ENCODE data around the gene ZNF430.
"Not testable (repeated sequence)": the region's sequence is repeated elsewhere in the genome, so short reads cannot be mapped to it uniquely, and the experiment has no call there.

The ZNF430 gene

GRCh38 chr19:21020298-21021227, at the start of gene ZNF430:
ZNF430 (plus strand) TSS chr19:21020657; CDS start chr19:21020801, 144 bp downstream.
- DNase-seq (ENCODE audit: low read depth): peak; percentile 88

- not testable (repeated sequence) for DNase-seq (ENCODE audit: low read depth)
Observed at GRCh38 chr19:20992788-20993187, 27.7 kb upstream of the ZNF430 start.

GRCh38 chr19:20999731-21000352, 20.6 kb upstream of the ZNF430 start:
- peak; percentile 74 for DNase-seq (ENCODE audit: low read depth)

- DNase-seq (ENCODE audit: low read depth): not testable (repeated sequence)
Observed at GRCh38 chr19:21021238-21021637, 781 bp downstream of the ZNF430 start.

GRCh38 chr19:21022996-21023395, 2.5 kb downstream of the ZNF430 start:
- no peak for DNase-seq (ENCODE audit: low read depth)

- no peak for DNase-seq (ENCODE audit: low read depth)
Observed at GRCh38 chr19:21023901-21024300, 3.4 kb downstream of the ZNF430 start.

- no peak for DNase-seq (ENCODE audit: low read depth)
Observed at GRCh38 chr19:21028969-21029268, 8.5 kb downstream of the ZNF430 start.

GRCh38 chr19:21045028-21045427, 24.6 kb downstream of the ZNF430 start:
- DNase-seq (ENCODE audit: low read depth): no peak

- no peak for DNase-seq (ENCODE audit: low read depth)
Observed at GRCh38 chr19:21046489-21046888, 26.0 kb downstream of the ZNF430 start.

- DNase-seq (ENCODE audit: low read depth): no peak
Observed at GRCh38 chr19:21047716-21048115, 27.3 kb downstream of the ZNF430 start.

GRCh38 chr19:21052902-21053301, 32.4 kb downstream of the ZNF430 start:
- DNase-seq (ENCODE audit: low read depth): no peak

- no peak for DNase-seq (ENCODE audit: low read depth)
Observed at GRCh38 chr19:21065336-21065735, 44.9 kb downstream of the ZNF430 start.

- DNase-seq (ENCODE audit: low read depth): peak; percentile 75
Observed at GRCh38 chr19:21082011-21082975, 61.8 kb downstream of the ZNF430 start, which contains the start of gene ZNF714. ZNF714 (plus strand) TSS chr19:21082203; CDS start chr19:21098269, 16,066 bp downstream.

- DNase-seq (ENCODE audit: low read depth): no peak
Observed at GRCh38 chr19:21084343-21084742, 63.9 kb downstream of the ZNF430 start.

GRCh38 chr19:21087871-21088270, 67.4 kb downstream of the ZNF430 start:
- DNase-seq (ENCODE audit: low read depth): no peak

GRCh38 chr19:21092109-21092508, 71.7 kb downstream of the ZNF430 start:
- DNase-seq (ENCODE audit: low read depth): no peak

- no peak for DNase-seq (ENCODE audit: low read depth)
Observed at GRCh38 chr19:21094347-21095025, 74.0 kb downstream of the ZNF430 start.

GRCh38 chr19:21098291-21098690, 77.8 kb downstream of the ZNF430 start:
- DNase-seq (ENCODE audit: low read depth): no peak

GRCh38 chr19:21101521-21102242, 81.2 kb downstream of the ZNF430 start:
- DNase-seq (ENCODE audit: low read depth): no peak

- no peak for DNase-seq (ENCODE audit: low read depth)
Observed at GRCh38 chr19:21109116-21109515, 88.7 kb downstream of the ZNF430 start.
